HG03432 (cell line): ENCODE data around the gene IFNA1.
"Not testable (repeated sequence)": the region's sequence is repeated elsewhere in the genome, so short reads cannot be mapped to it uniquely, and the experiment has no call there.

Source experiments
- ATAC-seq: cut with Tn5 transposase; IDR thresholded peaks from one replicate; pipeline ENCODE4 v1.9.1; 2021; ENCODE audit warnings: mild to moderate bottlenecking, moderate library complexity; ENCODE audit not compliant: unreplicated experiment

The IFNA1 gene

GRCh38 chr9:21440139-21440538, at the start of gene IFNA1:
TSS of gene IFNA1 (plus strand) at chr9:21440439. CDS start at chr9:21440508, 69 bp downstream.
- ATAC-seq: no peak

DNA sequence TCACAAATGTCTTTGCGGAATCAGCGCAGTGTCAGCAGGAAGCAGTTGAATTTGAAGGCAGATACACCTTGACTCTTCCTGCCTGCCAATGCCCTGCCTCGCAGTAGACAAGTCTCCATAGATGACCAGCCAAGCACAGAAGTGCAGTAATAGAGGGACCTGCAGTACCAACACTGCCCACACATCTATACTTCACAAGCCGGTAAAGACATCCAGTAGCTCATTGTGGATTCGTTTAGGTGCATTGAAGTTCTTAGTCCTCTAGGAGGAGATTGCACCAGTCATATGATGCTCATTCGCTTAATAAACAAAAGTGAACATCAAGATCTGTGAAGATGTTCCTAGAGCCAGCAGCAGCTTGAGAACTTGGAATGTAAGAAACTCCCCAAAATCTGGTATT, 48.0 kb upstream of the IFNA1 start:
- ATAC-seq: peak; percentile 71

- ATAC-seq: peak; percentile 83
Observed at GRCh38 chr9:21395778-21396717, 44.2 kb upstream of the IFNA1 start.

- ATAC-seq: no peak
Observed at GRCh38 chr9:21398955-21399489, 41.2 kb upstream of the IFNA1 start.

DNA sequence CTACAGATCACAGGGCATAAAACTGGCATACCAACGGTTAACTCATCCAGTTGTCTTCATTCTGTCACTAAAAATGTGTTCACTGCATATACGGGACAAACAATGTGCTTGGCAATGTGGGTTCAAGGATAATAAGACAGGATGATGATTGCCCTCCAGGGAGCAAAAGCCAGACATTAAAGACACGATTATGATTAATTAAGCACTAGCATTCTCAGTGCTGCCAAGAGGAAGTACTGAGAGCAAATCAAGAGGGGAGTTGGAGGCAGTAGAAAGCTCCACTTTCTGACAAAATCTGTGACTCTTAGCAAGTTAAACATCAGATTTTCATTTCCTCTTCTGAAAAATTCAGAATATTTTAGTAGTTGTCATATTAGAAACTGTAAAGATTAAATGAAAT, 40.3 kb upstream of the IFNA1 start:
- ATAC-seq: no peak

DNA sequence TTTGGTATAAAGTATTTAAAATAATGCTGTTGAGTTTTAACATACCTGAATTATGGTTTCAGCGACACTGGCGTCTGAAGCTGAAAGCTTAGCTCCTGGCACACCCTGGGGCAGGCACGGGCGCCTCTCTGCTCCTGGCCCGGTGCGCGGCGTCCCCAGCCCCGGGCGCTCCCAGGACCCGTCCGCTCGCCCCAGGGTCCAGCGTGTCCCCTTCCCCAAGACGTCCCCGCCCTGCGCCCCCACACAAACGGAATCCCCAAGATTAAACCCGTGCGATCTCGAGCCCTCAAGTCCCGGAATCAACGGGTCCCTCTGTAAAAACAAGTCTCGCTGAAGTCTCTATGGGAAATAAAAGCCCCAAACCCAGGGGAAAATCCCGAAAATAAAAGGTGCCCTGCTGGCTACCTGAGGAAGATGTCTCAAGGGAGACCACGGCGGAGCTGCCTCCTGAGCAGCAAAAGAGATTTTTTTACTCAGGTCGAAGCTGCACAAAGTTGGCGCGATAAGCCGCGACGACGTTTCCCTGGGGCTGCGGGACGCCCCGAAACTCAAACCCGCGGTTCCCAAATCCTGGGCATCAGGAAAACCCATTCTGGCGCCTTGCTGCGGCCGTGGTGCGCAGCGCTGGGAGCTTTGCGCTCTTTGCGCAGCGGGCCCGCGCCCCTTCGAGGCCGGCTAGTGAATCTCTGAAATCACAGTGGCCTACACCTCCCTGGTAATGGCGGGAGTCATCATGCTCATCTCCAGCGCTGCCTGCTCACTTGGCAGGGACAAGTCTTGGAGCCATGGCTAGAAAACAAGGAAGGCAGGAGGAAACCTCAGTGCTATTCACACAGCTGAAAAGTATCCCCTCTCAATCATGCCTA, 37.6 kb upstream of the IFNA1 start:
- ATAC-seq: peak; percentile 85

DNA sequence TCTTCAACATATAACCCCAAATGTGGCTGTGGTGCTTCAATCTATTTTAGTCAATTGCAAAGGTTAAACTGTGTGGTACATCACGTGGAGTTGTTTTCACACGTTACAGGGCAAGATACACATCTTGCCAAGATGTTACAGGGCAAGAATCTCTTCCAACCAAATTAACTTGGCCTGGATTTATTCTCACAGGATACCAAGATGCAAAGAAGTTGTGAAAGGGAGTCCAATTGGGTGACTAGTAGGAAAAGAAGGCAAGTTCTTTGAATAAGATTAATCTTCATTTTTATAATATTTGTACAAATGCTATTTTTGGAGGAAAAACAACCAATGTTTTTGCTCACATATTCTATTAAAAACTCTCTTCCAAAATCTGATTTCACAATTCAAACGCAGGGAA, 36.1 kb upstream of the IFNA1 start:
- no peak for ATAC-seq

- no peak for ATAC-seq
Observed at GRCh38 chr9:21408817-21409216, 31.4 kb upstream of the IFNA1 start, which contains the start of gene IFNA8. TSS of gene IFNA8 (plus strand) at chr9:21409117. CDS start at chr9:21409177, 60 bp downstream.

- ATAC-seq: peak; percentile 74
Observed at GRCh38 chr9:21412107-21412506, 28.1 kb upstream of the IFNA1 start.

- no peak for ATAC-seq
Observed at GRCh38 chr9:21413151-21413550, 27.1 kb upstream of the IFNA1 start.

GRCh38 chr9:21413624-21414023, 26.6 kb upstream of the IFNA1 start:
- ATAC-seq: peak; percentile 61

- ATAC-seq: no peak
Observed at GRCh38 chr9:21414220-21414940, 25.9 kb upstream of the IFNA1 start.

- no peak for ATAC-seq
Observed at GRCh38 chr9:21415493-21416267, 24.6 kb upstream of the IFNA1 start.

DNA sequence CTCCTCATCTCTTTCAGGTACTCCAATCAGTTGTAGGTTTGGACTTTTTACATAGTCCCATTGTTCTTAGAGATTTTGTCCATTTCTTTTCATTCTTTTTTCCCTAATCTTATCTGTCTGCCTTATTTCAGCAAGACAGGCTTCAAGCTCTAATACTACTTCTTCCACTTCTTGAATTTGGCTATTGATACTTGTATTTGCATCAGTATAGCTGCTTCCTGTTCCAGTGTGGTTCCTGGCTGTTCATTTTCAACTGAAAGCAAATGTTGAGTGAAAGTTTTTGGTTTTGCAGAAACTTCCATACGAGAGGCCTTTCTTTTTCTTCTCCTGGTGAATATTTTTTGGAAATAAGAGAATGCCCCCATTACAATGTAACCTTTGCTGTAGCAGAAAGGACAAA, 12.0 kb upstream of the IFNA1 start:
- peak; percentile 73 for ATAC-seq

DNA sequence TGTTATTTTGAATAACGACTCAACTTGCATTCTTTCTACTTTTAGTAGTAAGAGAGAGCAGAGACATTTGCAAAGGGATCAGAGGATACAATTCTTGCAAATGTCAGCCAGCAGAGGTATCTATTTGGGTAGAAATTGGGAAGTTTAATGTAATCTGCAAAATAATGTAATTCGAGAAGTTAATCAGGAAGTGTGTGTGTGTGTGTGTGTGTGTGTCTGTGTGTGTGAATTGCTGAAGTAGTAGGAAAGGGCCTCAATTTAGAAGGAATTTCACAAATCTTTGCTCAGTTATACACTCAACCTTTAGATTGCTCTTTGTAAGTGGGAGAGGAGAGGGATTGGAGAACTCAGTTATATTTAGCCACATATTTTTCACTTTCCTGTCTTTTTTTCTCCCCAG, 11.0 kb upstream of the IFNA1 start:
- no peak for ATAC-seq

GRCh38 chr9:21432672-21433425, 7.4 kb upstream of the IFNA1 start:
- peak; percentile 74 for ATAC-seq

- ATAC-seq: no peak
Observed at GRCh38 chr9:21434202-21435014, 5.8 kb upstream of the IFNA1 start.

DNA sequence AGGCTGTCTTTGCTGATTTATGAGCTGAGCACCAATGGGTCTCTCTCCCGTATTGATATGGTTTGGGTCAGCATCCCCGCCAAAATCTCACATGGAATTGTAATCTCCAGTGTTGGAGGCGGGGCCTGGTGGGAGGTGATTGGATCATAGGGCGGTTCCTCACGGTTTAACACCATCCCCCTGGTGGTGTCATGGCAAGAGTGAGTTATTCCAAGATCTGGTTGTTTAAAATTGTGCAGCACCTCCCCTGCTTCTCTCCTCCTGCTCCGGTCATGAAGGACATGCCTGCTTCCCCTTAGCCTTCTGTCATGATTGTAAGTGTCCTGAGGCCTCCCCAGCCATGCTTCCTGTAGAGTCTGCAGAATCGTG, 5.2 kb upstream of the IFNA1 start:
- ATAC-seq: not testable (repeated sequence)
